Measurements from ENCODE around the gene STH.

- TF ChIP-seq NKRF (IDR thresholded peaks at IDR 0.05; ENCODE audit: borderline replicate concordance) (no peak), KDM1A (IDR thresholded peaks at IDR 0.05) (no peak), SMARCC2 (IDR thresholded peaks at IDR 0.05; ENCODE audit: low read depth) (no peak), JUND (IDR thresholded peaks at IDR 0.05; ENCODE audit: borderline replicate concordance, low read depth, low read length) (no peak), JUND (tag; IDR thresholded peaks at IDR 0.05; ENCODE audit: borderline replicate concordance, low read depth, low read length) (no peak), BACH1 (tag; IDR thresholded peaks at IDR 0.05) (no peak), OTX1 (CRISPR knock-in tag; IDR thresholded peaks at IDR 0.05) (no peak), RNF2 (IDR thresholded peaks at IDR 0.05) (no peak)
These were observed 11.3 kb upstream of the STH start for GRCh38 chr17:45987706-45988105.

Measured in K562 (cell line).